Bronchial epithelial cell (primary cell): ENCODE data around the gene PON2. TPM values are rescaled to one million over a fixed set of nuclear protein-coding genes. Genes with fewer than 3 reads are reported as not detected.
A peak's percentile ranks its signal among the peaks of the same experiment; 100 is the strongest.

Experiments used
- DNase-seq: peaks from one replicate; pipeline ENCODE4 v3.0.0-alpha.2; 2010; ENCODE audit warnings: low read depth
- FAIRE-seq: peaks from 2 replicates; lab custom pipeline; 2011; peaks lifted over from hg19 to GRCh38; lab: Jason Lieb, UNC
- H3K27me3 ChIP-seq: 2 replicates; pipeline ENCODE4 v1.5.1; 2011; ENCODE audit warnings: low read length; ENCODE audit not compliant: control insufficient read depth, insufficient read depth
- H3K36me3 ChIP-seq: 2 replicates; pipeline ENCODE4 v1.5.1; 2011; ENCODE audit warnings: low read length; ENCODE audit not compliant: control insufficient read depth, insufficient read depth
- H3K4me3 ChIP-seq: 2 replicates; pipeline ENCODE4 v1.5.1; 2011; ENCODE audit warnings: mild to moderate bottlenecking, low read depth, low read length, control low read depth
- total RNA-seq: library from RNA; depleted of rRNA; stranded (reverse); fragments of >200 nt; gene quantifications from 2 replicates; pipeline ENCODE4 v1.2.1, GENCODE V29; 2014
- TF ChIP-seq, protein P1 (sequence below): IDR thresholded peaks from 2 replicates; pipeline ENCODE4 v1.5.1; 2011; ENCODE audit warnings: mild to moderate bottlenecking, moderate library complexity, low read length, control low read depth, inconsistent platforms; ENCODE audit not compliant: insufficient read depth, severe bottlenecking

PON2 gene
- total RNA-seq, 1 donor from 2014 or later, result 40.8 TPM

DNA sequence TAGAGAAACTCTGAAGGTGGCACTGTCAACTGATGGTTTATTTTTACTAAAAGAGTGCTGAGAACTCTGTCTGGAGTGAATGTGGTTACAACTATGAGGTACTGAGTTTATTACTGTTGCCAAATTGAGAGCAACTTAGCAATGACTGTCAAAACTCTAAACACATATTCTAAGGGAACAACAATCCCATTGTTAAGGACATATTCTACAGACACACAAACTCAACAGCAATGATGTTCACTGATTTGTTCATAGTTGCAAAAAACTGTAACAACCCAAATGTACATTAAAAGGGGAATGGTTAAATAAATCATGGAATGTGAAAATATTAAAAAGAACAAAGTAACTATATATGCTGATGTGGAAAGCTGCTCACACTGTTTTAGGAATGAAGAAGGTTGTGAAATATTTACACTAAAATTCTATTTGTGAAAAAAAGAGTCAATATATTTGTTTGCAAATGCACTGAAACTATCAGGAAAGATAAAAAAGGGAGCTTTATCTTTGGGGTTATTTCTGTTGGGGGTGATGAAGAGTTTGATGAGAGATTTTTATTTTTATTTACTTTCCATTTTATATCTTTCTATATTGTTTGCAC is 12.9 kb downstream of the PON2 start:
- FAIRE-seq, result no peak

DNA sequence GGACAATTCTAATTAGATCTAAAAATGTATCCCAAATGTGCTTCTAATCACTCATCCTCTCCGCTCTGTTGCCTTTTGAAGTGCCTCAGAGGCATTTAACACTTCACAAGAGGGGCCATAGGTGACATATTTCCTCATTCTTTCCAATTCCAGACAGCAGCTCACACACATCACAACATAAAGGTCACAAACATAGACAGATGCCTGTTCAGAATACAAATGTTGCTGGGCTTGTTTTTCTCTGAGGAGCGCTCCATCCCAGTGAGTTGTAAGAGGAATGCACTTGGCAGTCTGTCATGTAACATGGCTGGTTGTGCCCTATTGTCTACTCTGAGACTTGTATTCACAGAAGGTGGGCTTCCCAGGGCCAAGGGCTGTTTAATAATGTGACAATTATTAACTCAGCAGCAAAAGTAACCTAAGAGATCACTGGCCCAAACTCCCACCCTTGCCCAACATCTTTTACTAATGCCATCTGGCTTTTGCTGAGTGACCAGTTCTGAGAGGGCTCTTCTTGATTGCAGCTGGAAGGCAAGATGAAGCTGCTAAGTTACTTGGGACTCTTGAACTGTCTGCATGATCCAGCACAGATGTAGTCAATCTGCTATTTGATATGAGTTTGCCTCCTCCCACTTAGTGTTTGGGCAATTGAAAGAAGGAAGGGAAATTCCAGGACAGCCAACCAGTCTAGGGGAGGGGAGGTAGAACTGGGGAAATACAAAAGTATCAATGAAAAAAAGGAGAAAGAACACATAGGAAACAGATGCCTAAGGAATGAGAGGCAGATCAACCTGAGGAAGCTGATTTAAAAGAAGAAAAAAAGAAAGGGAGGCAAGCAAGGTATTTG is 13.6 kb downstream of the PON2 start:
- TF ChIP-seq, protein P1, sequence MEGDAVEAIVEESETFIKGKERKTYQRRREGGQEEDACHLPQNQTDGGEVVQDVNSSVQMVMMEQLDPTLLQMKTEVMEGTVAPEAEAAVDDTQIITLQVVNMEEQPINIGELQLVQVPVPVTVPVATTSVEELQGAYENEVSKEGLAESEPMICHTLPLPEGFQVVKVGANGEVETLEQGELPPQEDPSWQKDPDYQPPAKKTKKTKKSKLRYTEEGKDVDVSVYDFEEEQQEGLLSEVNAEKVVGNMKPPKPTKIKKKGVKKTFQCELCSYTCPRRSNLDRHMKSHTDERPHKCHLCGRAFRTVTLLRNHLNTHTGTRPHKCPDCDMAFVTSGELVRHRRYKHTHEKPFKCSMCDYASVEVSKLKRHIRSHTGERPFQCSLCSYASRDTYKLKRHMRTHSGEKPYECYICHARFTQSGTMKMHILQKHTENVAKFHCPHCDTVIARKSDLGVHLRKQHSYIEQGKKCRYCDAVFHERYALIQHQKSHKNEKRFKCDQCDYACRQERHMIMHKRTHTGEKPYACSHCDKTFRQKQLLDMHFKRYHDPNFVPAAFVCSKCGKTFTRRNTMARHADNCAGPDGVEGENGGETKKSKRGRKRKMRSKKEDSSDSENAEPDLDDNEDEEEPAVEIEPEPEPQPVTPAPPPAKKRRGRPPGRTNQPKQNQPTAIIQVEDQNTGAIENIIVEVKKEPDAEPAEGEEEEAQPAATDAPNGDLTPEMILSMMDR, result no peak
- Histone ChIP-seq H3K4me3 (no peak overlapping the region), H3K27me3 (no peaks in the 10 kb centered on the region), H3K36me3 (no peaks in the 10 kb centered on the region)
- FAIRE-seq, result no peak
- DNase-seq, result peak; percentile 6

More for the DNA sequence above, 12.9 kb downstream of the PON2 start:
- H3K4me3 ChIP-seq, result no peak overlapping the region
- H3K27me3 ChIP-seq, result no peaks in the 10 kb centered on the region
- no peaks in the 10 kb centered on the region for H3K36me3 ChIP-seq
- DNase-seq, result no peak
- TF ChIP-seq, protein P1, result no peak

GRCh38 chr7:95412075-95412474 is 22.8 kb downstream of the PON2 start:
- FAIRE-seq (no peak), DNase-seq (no peak)
- Histone ChIP-seq H3K4me3 (no peak overlapping the region), H3K27me3 (no peaks in the 10 kb centered on the region), H3K36me3 (peaks cover 7% of the 10 kb centered on the region)
- TF ChIP-seq, protein P1, result no peak

GRCh38 chr7:95411666-95412065 is 23.2 kb downstream of the PON2 start:
- Histone ChIP-seq H3K27me3 (no peaks in the 10 kb centered on the region), H3K4me3 (no peak overlapping the region), H3K36me3 (peaks cover 7% of the 10 kb centered on the region)
- TF ChIP-seq, protein P1, result no peak
- FAIRE-seq (no peak), DNase-seq (no peak)

DNA sequence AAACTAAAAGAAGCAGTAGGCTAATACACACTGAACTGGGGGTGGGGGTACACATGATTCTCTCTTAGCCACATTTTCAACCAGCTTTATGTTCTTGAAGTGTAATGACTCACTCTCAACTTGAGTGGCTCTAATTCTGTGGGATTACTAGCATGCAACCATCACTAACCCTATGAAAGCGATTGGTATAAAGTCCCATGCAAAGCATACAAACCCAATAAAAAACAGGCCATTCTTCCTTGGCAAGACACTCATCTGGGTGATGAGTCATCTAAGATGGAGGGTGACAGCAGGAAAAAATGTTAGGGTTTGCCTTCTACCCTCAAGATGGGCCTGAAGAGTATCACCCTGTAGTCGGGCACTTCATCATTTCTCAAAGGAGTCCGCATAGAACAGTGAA is 23.8 kb downstream of the PON2 start:
- Histone ChIP-seq H3K27me3 (no peaks in the 10 kb centered on the region), H3K36me3 (peaks cover 7% of the 10 kb centered on the region), H3K4me3 (no peak overlapping the region)
- FAIRE-seq, result no peak
- DNase-seq, result peak; percentile 17
- TF ChIP-seq, protein P1, result no peak
